Measurements from ENCODE around the gene ATP2B1. TPM values are rescaled to one million over a fixed set of nuclear protein-coding genes. Genes with fewer than 3 reads are reported as not detected.

Gene ATP2B1
- total RNA-seq, 1 donor from 2014 or later, result 49.7 TPM

DNA sequence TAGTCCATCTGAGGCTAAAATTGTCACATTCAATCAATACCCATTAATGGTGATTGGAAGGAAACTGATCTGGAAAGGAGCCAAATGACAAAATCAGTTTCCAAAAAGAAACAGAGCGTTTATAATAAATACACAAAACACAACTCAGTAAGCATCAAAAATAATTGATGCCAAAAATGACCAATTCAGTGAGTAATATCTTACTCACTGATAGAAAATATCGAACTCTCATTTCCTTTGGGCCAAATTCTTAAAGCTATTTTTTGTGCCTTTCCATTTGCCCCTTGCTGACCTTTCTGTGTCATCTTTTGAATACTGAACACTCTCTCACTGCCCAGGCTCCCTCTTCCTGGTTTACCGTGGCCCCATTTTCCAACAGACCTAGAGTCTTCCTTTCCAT lies 22.5 kb upstream of the ATP2B1 start:
- peaks cover 9% of the 10 kb centered on the region for H3K9me3 Mint-ChIP-seq (ENCODE audit: low read depth)

GRCh38 chr12:89729946-89730459 lies 21.4 kb upstream of the ATP2B1 start:
- peaks cover 29% of the 10 kb centered on the region for H3K4me1 Mint-ChIP-seq (ENCODE audit: low read depth)
- no peak overlapping the region for H3K4me3 Mint-ChIP-seq (ENCODE audit: unreplicated experiment)
- no peaks in the 10 kb centered on the region for H3K36me3 Mint-ChIP-seq (ENCODE audit: low read depth)
- TF ChIP-seq, protein P1, sequence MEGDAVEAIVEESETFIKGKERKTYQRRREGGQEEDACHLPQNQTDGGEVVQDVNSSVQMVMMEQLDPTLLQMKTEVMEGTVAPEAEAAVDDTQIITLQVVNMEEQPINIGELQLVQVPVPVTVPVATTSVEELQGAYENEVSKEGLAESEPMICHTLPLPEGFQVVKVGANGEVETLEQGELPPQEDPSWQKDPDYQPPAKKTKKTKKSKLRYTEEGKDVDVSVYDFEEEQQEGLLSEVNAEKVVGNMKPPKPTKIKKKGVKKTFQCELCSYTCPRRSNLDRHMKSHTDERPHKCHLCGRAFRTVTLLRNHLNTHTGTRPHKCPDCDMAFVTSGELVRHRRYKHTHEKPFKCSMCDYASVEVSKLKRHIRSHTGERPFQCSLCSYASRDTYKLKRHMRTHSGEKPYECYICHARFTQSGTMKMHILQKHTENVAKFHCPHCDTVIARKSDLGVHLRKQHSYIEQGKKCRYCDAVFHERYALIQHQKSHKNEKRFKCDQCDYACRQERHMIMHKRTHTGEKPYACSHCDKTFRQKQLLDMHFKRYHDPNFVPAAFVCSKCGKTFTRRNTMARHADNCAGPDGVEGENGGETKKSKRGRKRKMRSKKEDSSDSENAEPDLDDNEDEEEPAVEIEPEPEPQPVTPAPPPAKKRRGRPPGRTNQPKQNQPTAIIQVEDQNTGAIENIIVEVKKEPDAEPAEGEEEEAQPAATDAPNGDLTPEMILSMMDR (IDR thresholded peaks at IDR 0.05), result no peak
- H3K9me3 Mint-ChIP-seq (ENCODE audit: low read depth), result peaks cover 16% of the 10 kb centered on the region
- DNase-seq (ENCODE audit: low spot score), result no peak
- H3K27me3 Mint-ChIP-seq (ENCODE audit: low read depth), result no peaks in the 10 kb centered on the region
- no peak overlapping the region for H3K27ac Mint-ChIP-seq (ENCODE audit: unreplicated experiment)

More for the DNA sequence above, 22.5 kb upstream of the ATP2B1 start:
- H3K27ac Mint-ChIP-seq (ENCODE audit: unreplicated experiment), result peak overlapping the region; percentile 3
- H3K36me3 Mint-ChIP-seq (ENCODE audit: low read depth), result peaks cover 2% of the 10 kb centered on the region
- H3K4me1 Mint-ChIP-seq (ENCODE audit: low read depth), result peaks cover 29% of the 10 kb centered on the region
- no peak for DNase-seq (ENCODE audit: low spot score)
- H3K27me3 Mint-ChIP-seq (ENCODE audit: low read depth), result no peaks in the 10 kb centered on the region
- TF ChIP-seq, protein P1 (IDR thresholded peaks at IDR 0.05), result no peak
- H3K4me3 Mint-ChIP-seq (ENCODE audit: unreplicated experiment), result no peak overlapping the region

- DNase-seq (ENCODE audit: low spot score), result no peak
- Mint-ChIP-seq H3K4me3 (ENCODE audit: unreplicated experiment) (no peak overlapping the region), H3K9me3 (ENCODE audit: low read depth) (peaks cover 9% of the 10 kb centered on the region)
These were observed 14.6 kb upstream of the ATP2B1 start for GRCh38 chr12:89723276-89723675.

DNA sequence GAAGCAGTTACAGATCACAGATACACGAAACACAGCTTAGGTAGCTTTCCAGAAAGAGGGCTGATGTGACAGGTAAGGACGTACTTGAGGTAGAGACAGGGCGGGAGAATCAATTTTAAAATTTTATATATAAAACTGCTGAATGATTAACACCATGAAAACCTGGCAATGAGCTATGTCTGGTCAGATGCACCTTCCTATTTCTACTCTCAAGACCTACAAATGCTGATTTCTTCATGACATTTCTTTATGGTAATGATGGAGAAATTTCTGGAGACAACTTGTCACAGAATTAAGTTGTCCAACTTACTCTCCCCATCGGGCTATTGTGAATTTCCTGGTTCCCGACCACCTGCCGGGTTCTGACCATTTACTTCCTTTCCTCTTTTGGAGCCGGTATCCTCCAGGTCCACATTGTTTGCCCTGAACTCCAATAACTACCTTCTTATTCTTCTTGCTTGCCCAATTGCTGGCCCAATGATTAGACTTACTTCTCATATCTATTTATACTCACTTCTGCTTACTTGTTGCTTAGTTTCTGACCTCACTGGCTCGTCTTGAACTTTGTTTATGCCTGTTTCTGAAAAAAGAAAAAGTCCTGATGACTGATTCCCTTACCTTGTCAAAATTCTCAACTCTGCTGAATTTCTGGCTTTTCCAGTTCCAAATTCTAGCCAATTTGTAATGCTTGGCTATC lies 12.8 kb upstream of the ATP2B1 start:
- Mint-ChIP-seq H3K4me3 (ENCODE audit: unreplicated experiment) (no peak overlapping the region), H3K27me3 (ENCODE audit: low read depth) (no peaks in the 10 kb centered on the region), H3K4me1 (ENCODE audit: low read depth) (no peaks in the 10 kb centered on the region), H3K27ac (ENCODE audit: unreplicated experiment) (no peak overlapping the region), H3K9me3 (ENCODE audit: low read depth) (peaks cover 9% of the 10 kb centered on the region), H3K36me3 (ENCODE audit: low read depth) (no peaks in the 10 kb centered on the region)
- TF ChIP-seq, protein P1 (IDR thresholded peaks at IDR 0.05), result no peak
- no peak for DNase-seq (ENCODE audit: low spot score)

More at GRCh38 chr12:89723276-89723675, 14.6 kb upstream of the ATP2B1 start:
- Mint-ChIP-seq H3K4me1 (ENCODE audit: low read depth) (no peaks in the 10 kb centered on the region), H3K27me3 (ENCODE audit: low read depth) (no peaks in the 10 kb centered on the region), H3K36me3 (ENCODE audit: low read depth) (no peaks in the 10 kb centered on the region), H3K27ac (ENCODE audit: unreplicated experiment) (no peak overlapping the region)
- TF ChIP-seq, protein P1 (IDR thresholded peaks at IDR 0.05), result no peak

DNA sequence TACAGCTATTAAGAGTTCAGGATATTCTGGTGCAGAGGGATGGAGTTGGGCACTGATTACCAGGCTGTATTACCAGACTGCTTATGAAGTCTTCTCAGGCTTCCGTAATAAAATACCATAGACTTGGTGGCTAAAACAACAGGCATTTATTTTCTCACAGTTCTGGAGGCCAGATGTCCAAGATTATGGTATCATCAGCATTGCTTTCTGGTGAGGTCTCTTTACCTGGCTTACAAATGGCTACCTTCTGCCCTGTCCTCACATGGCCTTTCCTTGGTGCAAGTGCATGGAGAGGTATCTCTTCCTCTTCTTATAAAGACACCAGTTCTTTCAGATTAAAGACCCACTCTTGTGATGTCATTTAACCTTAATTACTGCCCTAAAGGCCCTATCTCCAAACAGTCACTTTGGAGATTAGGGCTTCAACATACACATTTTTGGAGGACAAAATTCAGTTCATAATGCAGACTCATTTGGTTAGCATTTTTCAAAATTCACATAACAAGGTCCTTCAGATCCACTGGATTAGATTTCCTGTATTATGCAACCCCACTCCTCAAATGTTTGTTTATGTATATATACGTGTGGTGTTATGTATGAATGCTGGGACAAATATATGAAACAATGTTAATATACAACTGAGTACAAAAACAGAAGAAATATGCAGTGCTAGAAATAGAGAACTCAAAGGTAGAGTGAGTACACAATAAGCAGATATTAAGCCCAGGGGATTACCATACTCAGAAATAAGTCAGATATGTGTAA lies 9.3 kb upstream of the ATP2B1 start:
- Mint-ChIP-seq H3K27me3 (ENCODE audit: low read depth) (no peaks in the 10 kb centered on the region), H3K36me3 (ENCODE audit: low read depth) (peaks cover 4% of the 10 kb centered on the region), H3K9me3 (ENCODE audit: low read depth) (peaks cover 10% of the 10 kb centered on the region), H3K4me3 (ENCODE audit: unreplicated experiment) (no peak overlapping the region), H3K27ac (ENCODE audit: unreplicated experiment) (no peak overlapping the region), H3K4me1 (ENCODE audit: low read depth) (no peaks in the 10 kb centered on the region)
- no peak for DNase-seq (ENCODE audit: low spot score)
- TF ChIP-seq, protein P1 (IDR thresholded peaks at IDR 0.05), result no peak

All from chondrocyte (in vitro differentiated cells).